GM21515 (cell line): ENCODE measurements around the gene HPS6.

Experiments
- ATAC-seq: cut with Tn5 transposase; IDR thresholded peaks from one replicate; pipeline ENCODE4 v1.9.1; 2021; ENCODE audit not compliant: unreplicated experiment

Gene HPS6

DNA sequence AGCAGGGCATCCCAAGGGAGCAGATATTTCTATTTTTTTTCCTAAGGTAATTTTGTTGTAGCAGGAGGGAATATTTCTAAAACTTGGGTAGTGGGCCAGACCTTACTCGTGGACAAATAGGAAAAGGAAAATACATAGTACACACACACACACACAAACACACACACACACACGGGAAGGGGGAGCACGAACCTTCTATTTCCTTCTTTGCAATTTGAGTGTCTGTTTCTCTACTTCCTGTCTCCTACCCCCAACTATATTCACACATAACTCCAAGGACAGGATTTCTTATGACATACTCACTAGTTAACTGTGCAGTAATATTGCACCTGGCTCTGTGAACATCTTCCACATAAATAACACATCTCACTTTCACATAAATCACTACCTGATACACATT lies 50.6 kb downstream of the HPS6 start:
- ATAC-seq, result no peak

- ATAC-seq, result no peak
These were observed 51.5 kb downstream of the HPS6 start for GRCh38 chr10:102116656-102117055.
